Tibial artery (tissue), 4 donors: Measurements from ENCODE around the gene NOL11.

Experiments
- DNase-seq, 2 donors: peaks; one replicate each; pipeline ENCODE4 v3.0.0-alpha.2; 2019
- H3K27ac ChIP-seq, 2 donors: fragments of 200-600 bp; sonication (generic) in 1 of 2; 1 replicate in 1 of 2; 2 replicates in 1 of 2; pipeline ENCODE4 v1.5.1; 2018 to 2019; ENCODE audit warnings: mild to moderate bottlenecking in 1 of 2
- H3K27me3 ChIP-seq, 2 donors: fragments of 200-600 bp; sonication (generic) in 1 of 2; one replicate each; pipeline versions ENCODE4 v1.5.1 to v1.6.0; 2016 to 2019
- H3K36me3 ChIP-seq, 3 donors: fragments of 200-600 bp; sonication (generic) in 2 of 3; one replicate each; pipeline ENCODE4 v1.5.1; 2016 to 2019; ENCODE audit warnings: mild to moderate bottlenecking in 2 of 3
- H3K4me1 ChIP-seq, 4 donors: fragments of 200-600 bp; sonication (generic) in 2 of 4; 1 replicate in 3 of 4; 2 replicates in 1 of 4; pipeline ENCODE4 v1.5.1; 2016 to 2019
- H3K4me3 ChIP-seq, 2 donors: fragments of 200-600 bp; sonication (generic) in 1 of 2; 1 replicate in 1 of 2; 2 replicates in 1 of 2; pipeline ENCODE4 v1.5.1; 2018 to 2019; ENCODE audit warnings: mild to moderate bottlenecking in 2 of 2
- H3K9me3 ChIP-seq, 3 donors: fragments of 200-600 bp; sonication (generic) in 1 of 3; one replicate each; pipeline ENCODE4 v1.5.1; 2016 to 2019
- intact Hi-C: fragments of 100-400 bp; cut with DNase I; formaldehyde crosslinking; loops from one replicate; pipeline ENCODE4 v1.15.0; 2023; ENCODE audit warnings: low total_unique reads
- TF ChIP-seq, protein P1 (sequence below), 2 experiments: fragments of 200-600 bp in 1 of 2; fragments of 450-650 bp in 1 of 2; IDR thresholded peaks; one replicate each; pipeline ENCODE4 v1.5.1; 2017 to 2019; ENCODE audit warnings: antibody characterized with exemption in 2 of 2, mild to moderate bottlenecking in 1 of 2, moderate library complexity in 1 of 2

Gene NOL11

DNA sequence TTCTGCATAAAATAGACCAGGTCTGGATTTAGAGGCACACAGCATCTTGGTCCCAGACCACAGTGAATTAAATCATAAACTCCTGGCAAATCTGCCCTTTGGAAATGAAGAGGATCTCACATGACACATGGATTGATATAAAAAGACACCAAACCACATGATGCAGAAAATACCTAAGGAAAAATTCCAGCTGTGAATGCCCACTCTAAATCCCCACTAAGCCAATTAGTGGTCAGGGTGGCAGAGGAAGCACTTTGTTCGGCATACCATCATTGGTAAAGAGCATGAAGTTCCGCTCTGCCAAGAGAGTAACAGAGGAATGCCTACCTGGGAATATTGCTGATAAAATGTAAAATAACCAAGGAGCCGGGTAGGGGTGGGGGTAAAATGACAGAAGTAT is 32.4 kb upstream of the NOL11 start:
- Histone ChIP-seq H3K36me3 (no peaks in the 10 kb centered on the region), H3K4me3 (no peak overlapping the region), H3K4me1 (peaks cover 0 to 5% (median 0%) of the 10 kb centered on the region in 4 donors), H3K9me3 (no peaks in the 10 kb centered on the region), H3K27ac (no peak overlapping the region), H3K27me3 (no peaks in the 10 kb centered on the region)
- intact Hi-C loops: loop anchor here (5.0 kb wide), 1 partner anchor 308 kb away; the partner anchor contains the start of gene PITPNC1
- TF ChIP-seq, protein P1, sequence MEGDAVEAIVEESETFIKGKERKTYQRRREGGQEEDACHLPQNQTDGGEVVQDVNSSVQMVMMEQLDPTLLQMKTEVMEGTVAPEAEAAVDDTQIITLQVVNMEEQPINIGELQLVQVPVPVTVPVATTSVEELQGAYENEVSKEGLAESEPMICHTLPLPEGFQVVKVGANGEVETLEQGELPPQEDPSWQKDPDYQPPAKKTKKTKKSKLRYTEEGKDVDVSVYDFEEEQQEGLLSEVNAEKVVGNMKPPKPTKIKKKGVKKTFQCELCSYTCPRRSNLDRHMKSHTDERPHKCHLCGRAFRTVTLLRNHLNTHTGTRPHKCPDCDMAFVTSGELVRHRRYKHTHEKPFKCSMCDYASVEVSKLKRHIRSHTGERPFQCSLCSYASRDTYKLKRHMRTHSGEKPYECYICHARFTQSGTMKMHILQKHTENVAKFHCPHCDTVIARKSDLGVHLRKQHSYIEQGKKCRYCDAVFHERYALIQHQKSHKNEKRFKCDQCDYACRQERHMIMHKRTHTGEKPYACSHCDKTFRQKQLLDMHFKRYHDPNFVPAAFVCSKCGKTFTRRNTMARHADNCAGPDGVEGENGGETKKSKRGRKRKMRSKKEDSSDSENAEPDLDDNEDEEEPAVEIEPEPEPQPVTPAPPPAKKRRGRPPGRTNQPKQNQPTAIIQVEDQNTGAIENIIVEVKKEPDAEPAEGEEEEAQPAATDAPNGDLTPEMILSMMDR (IDR thresholded peaks at IDR 0.05): no peak
- no peak for DNase-seq

DNA sequence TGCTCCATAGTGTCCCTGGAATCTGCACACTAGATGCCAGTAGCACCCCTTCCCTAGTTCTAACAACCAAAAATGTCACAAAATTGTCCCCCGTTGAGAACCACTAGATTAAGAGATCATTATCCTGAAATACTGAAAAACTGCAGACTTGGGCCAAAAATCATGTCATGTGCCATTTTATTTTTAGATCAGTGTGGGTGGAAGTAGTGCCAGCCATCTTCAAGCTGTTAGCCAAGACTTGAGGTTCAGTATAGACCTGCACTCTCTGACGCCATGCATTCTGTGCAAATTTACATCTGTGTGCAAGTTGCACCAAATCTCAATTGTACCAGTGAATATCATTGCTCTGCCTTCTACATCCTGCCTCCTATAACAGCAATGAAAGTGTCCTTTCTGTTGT is 31.5 kb upstream of the NOL11 start:
- TF ChIP-seq, protein P1 (IDR thresholded peaks at IDR 0.05): no peak
- H3K9me3 ChIP-seq: no peaks in the 10 kb centered on the region
- H3K27ac ChIP-seq: no peak overlapping the region
- H3K27me3 ChIP-seq: no peaks in the 10 kb centered on the region
- H3K4me1 ChIP-seq: peaks cover 0 to 5% (median 0%) of the 10 kb centered on the region in 4 donors
- intact Hi-C loops: loop anchor here (5.0 kb wide), 1 partner anchor 309 kb away; the partner anchor contains the start of gene PITPNC1
- no peaks in the 10 kb centered on the region for H3K36me3 ChIP-seq
- no peak overlapping the region for H3K4me3 ChIP-seq
- DNase-seq: no peak

DNA sequence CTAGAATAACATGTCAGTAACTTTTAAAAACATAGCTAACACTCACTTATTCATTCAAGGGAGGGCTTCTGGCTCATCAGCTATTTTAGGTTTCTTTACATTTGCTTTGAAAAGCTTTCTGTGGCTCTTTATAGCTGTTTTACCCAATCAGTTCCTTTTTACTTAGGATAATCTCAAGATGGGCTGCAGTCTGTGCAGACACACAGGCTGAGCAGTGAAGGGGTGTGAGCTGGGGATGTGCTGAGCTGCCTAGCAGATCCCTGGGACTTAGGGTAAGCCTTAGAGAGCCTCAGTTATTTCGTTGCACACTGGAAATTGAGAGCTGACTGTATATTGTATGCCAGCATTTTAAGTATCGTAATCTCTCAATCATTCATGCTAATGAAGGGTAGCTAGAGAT is 30.2 kb upstream of the NOL11 start:
- no peaks in the 10 kb centered on the region for H3K27me3 ChIP-seq
- TF ChIP-seq, protein P1 (IDR thresholded peaks at IDR 0.05): no peak
- H3K36me3 ChIP-seq: no peaks in the 10 kb centered on the region
- intact Hi-C loops: loop anchor here (5.0 kb wide), 1 partner anchor 310 kb away; the partner anchor contains the start of gene PITPNC1
- peaks cover 0 to 5% (median 0%) of the 10 kb centered on the region in 4 donors for H3K4me1 ChIP-seq
- no peaks in the 10 kb centered on the region for H3K9me3 ChIP-seq
- no peak overlapping the region for H3K27ac ChIP-seq
- DNase-seq: no peak
- no peak overlapping the region for H3K4me3 ChIP-seq

DNA sequence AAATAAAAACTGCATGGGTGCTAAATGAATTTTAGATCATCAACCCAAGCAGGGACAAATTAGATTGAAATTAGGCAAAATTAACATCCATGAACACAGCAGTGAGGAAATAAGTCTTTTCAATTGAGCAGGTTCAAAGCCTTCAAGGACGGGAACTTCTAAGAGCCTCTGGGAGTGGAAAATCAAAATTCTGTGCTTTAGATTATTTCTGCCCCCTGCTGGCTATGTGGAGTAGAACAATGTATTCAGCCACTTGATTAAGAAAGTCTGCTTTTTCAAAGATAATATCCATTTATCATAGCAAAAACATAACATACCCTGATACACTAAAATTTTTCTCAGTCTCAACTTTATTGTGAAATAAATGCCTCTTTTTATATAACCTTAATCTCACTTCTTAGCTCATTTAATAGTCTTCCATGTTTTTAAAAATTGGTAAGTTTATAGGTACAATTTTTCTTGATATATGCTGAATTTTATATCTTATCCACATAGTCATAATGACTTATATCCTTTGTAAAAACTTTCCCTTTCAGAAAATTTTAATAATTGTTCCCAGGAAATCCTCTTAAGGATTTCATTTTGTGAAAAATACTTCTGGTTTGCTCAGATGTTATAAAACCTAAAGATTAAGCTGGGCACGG is 28.1 kb upstream of the NOL11 start:
- no peak overlapping the region for H3K27ac ChIP-seq
- no peak overlapping the region for H3K4me3 ChIP-seq
- H3K9me3 ChIP-seq: no peaks in the 10 kb centered on the region
- DNase-seq: peak in 1 of 2 donors; percentile 51
- no peaks in the 10 kb centered on the region for H3K27me3 ChIP-seq
- TF ChIP-seq, protein P1 (IDR thresholded peaks at IDR 0.05): peak; percentile 75 to 87
- no peaks in the 10 kb centered on the region for H3K36me3 ChIP-seq
- intact Hi-C loops: loop anchor here (5.0 kb wide), 1 partner anchor 312 kb away; the partner anchor contains the start of gene PITPNC1
- peaks cover 0 to 5% (median 0%) of the 10 kb centered on the region in 4 donors for H3K4me1 ChIP-seq

DNA sequence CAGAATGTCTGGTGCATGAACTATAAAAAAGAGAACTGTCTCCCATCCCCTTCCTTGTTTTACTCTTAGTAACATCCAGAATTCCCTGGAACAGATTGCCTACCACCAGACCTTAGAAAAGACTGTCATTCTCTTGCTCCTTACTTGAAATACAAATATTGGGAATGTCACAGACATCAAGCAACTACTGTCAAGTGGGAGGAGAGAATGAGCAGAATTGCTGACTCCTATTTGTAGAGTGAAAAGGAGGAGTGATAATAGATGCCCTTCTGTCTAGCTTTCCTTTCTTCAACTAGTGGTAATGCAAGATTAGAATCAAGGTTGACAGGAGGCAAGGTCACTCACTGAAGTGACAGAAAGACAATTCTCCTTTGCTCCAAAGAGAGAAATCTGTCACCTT is 23.9 kb upstream of the NOL11 start:
- TF ChIP-seq, protein P1 (IDR thresholded peaks at IDR 0.05): no peak
- H3K36me3 ChIP-seq: no peaks in the 10 kb centered on the region
- H3K4me1 ChIP-seq: no peaks in the 10 kb centered on the region
- peaks cover 0 to 4% of the 10 kb centered on the region in 2 donors for H3K27me3 ChIP-seq
- intact Hi-C loops: no loop called here
- H3K27ac ChIP-seq: no peak overlapping the region
- no peak for DNase-seq
- H3K4me3 ChIP-seq: no peak overlapping the region
- no peaks in the 10 kb centered on the region for H3K9me3 ChIP-seq
